HepG2 (cell line): Measurements from ENCODE around the gene GSPT1. TPM values are rescaled to one million over a fixed set of nuclear protein-coding genes. Genes with fewer than 3 reads are reported as not detected.
A peak's percentile ranks its signal among the peaks of the same experiment; 100 is the strongest.

Experiments
- GTF3A ChIP-seq: sonication (generic); formaldehyde crosslinking; conservative IDR thresholded peaks from 2 replicates; pipeline ENCODE4 v1.4.0; 2020; ENCODE audit warnings: mild to moderate bottlenecking, missing genetic modification reagents
- HNF1A ChIP-seq, 2 experiments: sonication (generic) in 1 of 2; formaldehyde crosslinking in 1 of 2; IDR thresholded peaks; 2 replicates each; pipeline versions ENCODE4 v1.4.0 to v1.6.1; 2016 to 2020; ENCODE audit warnings: borderline replicate concordance in 1 of 2, low read depth in 1 of 2, mild to moderate bottlenecking in 1 of 2, missing genetic modification reagents in 1 of 2
- ISL2 ChIP-seq: sonication (generic); formaldehyde crosslinking; IDR thresholded peaks from 2 replicates; pipeline ENCODE4 v1.5.0; 2020; ENCODE audit warnings: missing genetic modification reagents
- KLF11 ChIP-seq: IDR thresholded peaks from 2 replicates; pipeline ENCODE4 v1.6.1; 2016; ENCODE audit warnings: missing compliant biosample characterization
- LBX2 ChIP-seq: sonication (generic); formaldehyde crosslinking; IDR thresholded peaks from 2 replicates; pipeline ENCODE4 v1.5.0; 2020; ENCODE audit warnings: missing genetic modification reagents, mild to moderate bottlenecking, borderline replicate concordance
- NFIC ChIP-seq: IDR thresholded peaks from 2 replicates; pipeline ENCODE4 v1.6.1; 2012; ENCODE audit warnings: mild to moderate bottlenecking, low read length, inconsistent platforms
- NR2F6 ChIP-seq, 2 experiments: IDR thresholded peaks; 2 replicates each; pipeline ENCODE4 v1.6.1; 2016; ENCODE audit warnings: antibody characterized with exemption in 1 of 2, mild to moderate bottlenecking in 1 of 2
- PCBP1 ChIP-seq: fragments of 200-400 bp; formaldehyde crosslinking; IDR thresholded peaks from 2 replicates; pipeline ENCODE4 v1.6.1; 2017; ENCODE audit warnings: mild to moderate bottlenecking, low read depth, low read length, borderline replicate concordance
- PRMT3 ChIP-seq: sonication (generic); formaldehyde crosslinking; IDR thresholded peaks from 2 replicates; pipeline ENCODE4 v1.8.1; 2022; ENCODE audit warnings: low read depth, mild to moderate bottlenecking, moderate library complexity, missing genetic modification reagents, borderline replicate concordance
- RAD21 ChIP-seq: fragments of 450-650 bp; formaldehyde crosslinking; IDR thresholded peaks from 2 replicates; pipeline ENCODE4 v1.5.0; 2020; ENCODE audit warnings: mild to moderate bottlenecking
- SALL1 ChIP-seq: sonication (generic); formaldehyde crosslinking; IDR thresholded peaks from 2 replicates; pipeline ENCODE4 v1.8.0; 2022; ENCODE audit warnings: mild to moderate bottlenecking, missing genetic modification reagents
- SOX6 ChIP-seq, 2 experiments: fragments of 450-650 bp in 1 of 2; sonication (generic) in 1 of 2; formaldehyde crosslinking in 1 of 2; IDR thresholded peaks; 2 replicates each; pipeline versions ENCODE4 v1.4.0 to v1.6.1; 2017 to 2020; ENCODE audit warnings: antibody characterized with exemption in 1 of 2, mild to moderate bottlenecking in 1 of 2, missing genetic modification reagents in 1 of 2
- ZNF143 ChIP-seq: sonication (generic); formaldehyde crosslinking; IDR thresholded peaks from 2 replicates; pipeline ENCODE4 v1.4.0; 2020; ENCODE audit warnings: missing genetic modification reagents
- ZNF326 ChIP-seq: sonication (generic); formaldehyde crosslinking; IDR thresholded peaks from 2 replicates; pipeline ENCODE4 v1.4.0; 2020; ENCODE audit warnings: missing genetic modification reagents, borderline replicate concordance
- ZNF335 ChIP-seq: sonication (generic); formaldehyde crosslinking; IDR thresholded peaks from 2 replicates; pipeline ENCODE4 v1.4.0; 2020; ENCODE audit warnings: missing genetic modification reagents
- ZNF350 ChIP-seq: sonication (generic); formaldehyde crosslinking; IDR thresholded peaks from 2 replicates; pipeline ENCODE4 v1.4.0; 2020; ENCODE audit warnings: mild to moderate bottlenecking, low read depth, missing genetic modification reagents, borderline replicate concordance
- ZNF512B ChIP-seq: sonication (generic); formaldehyde crosslinking; IDR thresholded peaks from 2 replicates; pipeline ENCODE4 v1.5.1; 2020; ENCODE audit warnings: missing genetic modification reagents, mild to moderate bottlenecking, borderline replicate concordance
- ZNF546 ChIP-seq: sonication (generic); formaldehyde crosslinking; conservative IDR thresholded peaks from 2 replicates; pipeline ENCODE4 v1.8.1; 2023; ENCODE audit warnings: mild to moderate bottlenecking, missing genetic modification reagents
- ZNF572 ChIP-seq: sonication (generic); formaldehyde crosslinking; IDR thresholded peaks from 2 replicates; pipeline ENCODE4 v1.5.1; 2020; ENCODE audit warnings: mild to moderate bottlenecking, missing genetic modification reagents
- ZNF619 ChIP-seq: sonication (generic); formaldehyde crosslinking; IDR thresholded peaks from 2 replicates; pipeline ENCODE4 v1.4.0; 2020; ENCODE audit warnings: mild to moderate bottlenecking, missing genetic modification reagents
- ZNF710 ChIP-seq: sonication (generic); formaldehyde crosslinking; IDR thresholded peaks from 2 replicates; pipeline ENCODE4 v1.5.0; 2020; ENCODE audit warnings: mild to moderate bottlenecking, missing genetic modification reagents, borderline replicate concordance
- polyA plus RNA-seq, 8 experiments: library from polyadenylated mRNA; depleted of rRNA in 3 of 8; stranded (reverse) in 7 of 8; unstranded in 1 of 8; fragments of >200 nt; fragmentation: Illumina TruSeq in 4 of 8; extraction: Trizol in 4 of 8; gene quantifications; 2 replicates each; pipeline versions ENCODE4 v1.2.1 to v1.2.3, GENCODE V29; 2011 to 2016; ENCODE audit warnings: low read depth in 4 of 8, missing spikeins in 1 of 8, mixed read lengths in 1 of 8; ENCODE audit not compliant: insufficient read depth in 1 of 8
- total RNA-seq, 5 experiments: library from RNA; depleted of rRNA; stranded (reverse); fragments of >200 nt; fragmentation: Illumina TruSeq; extraction: Trizol; gene quantifications; 2 replicates each; pipeline ENCODE4 v1.2.3, GENCODE V29; 2016; ENCODE audit warnings: low read depth in 1 of 5

The GSPT1 gene
- total and polyA plus RNA-seq, 2 of the 13 experiments (the other 11 are each of a cell fraction or from before 2014, with no cell fraction given): 120 to 316 TPM

- TF ChIP-seq SOX6 (IDR thresholded peaks at IDR 0.05) (no peak), SOX6 (CRISPR knock-in tag; IDR thresholded peaks at IDR 0.05) (peak; percentile 33; the same call in 1 of the 2 replicates), ZNF326 (CRISPR knock-in tag) (no peak), ZNF143 (CRISPR knock-in tag) (no peak), RAD21 (CRISPR knock-in tag) (peak; percentile 77), ZNF619 (CRISPR knock-in tag) (no peak), SALL1 (no peak), ZNF512B (no peak), KLF11 (CRISPR knock-in tag) (0 out of 2 replicates have a peak, but pooled peaks have one; percentile 29), HNF1A (IDR thresholded peaks at IDR 0.05; ENCODE audit: low read depth) (no peak), HNF1A (CRISPR knock-in tag; IDR thresholded peaks at IDR 0.05; ENCODE audit: borderline replicate concordance) (no peak), PRMT3 (CRISPR knock-in tag) (no peak), ZNF710 (CRISPR knock-in tag) (no peak), PCBP1 (no peak), NFIC (no peak), ZNF572 (CRISPR knock-in tag) (no peak), LBX2 (CRISPR knock-in tag) (no peak), ZNF335 (0 out of 2 replicates have a peak, but pooled peaks have one; percentile 17), GTF3A (CRISPR knock-in tag) (no peak), ISL2 (0 out of 2 replicates have a peak, but pooled peaks have one; percentile 22), NR2F6 (IDR thresholded peaks at IDR 0.05) (no peak), NR2F6 (CRISPR knock-in tag; IDR thresholded peaks at IDR 0.05) (0 out of 2 replicates have a peak, but pooled peaks have one; percentile 22), ZNF350 (no peak), ZNF546 (CRISPR knock-in tag) (no peak)
Measured at GRCh38 chr16:11949527-11949926, 33.8 kb upstream of the GSPT1 start (continued).
